Neural progenitor cell (in vitro differentiated cells): ENCODE data around the gene VAV3.

Experiments
- EZH2 ChIP-seq: fragments of 200-600 bp; sonication (generic); IDR thresholded peaks from 2 replicates; pipeline ENCODE4 v1.6.1; 2017; ENCODE audit warnings: antibody characterized with exemption, mild to moderate bottlenecking, moderate library complexity
- EZH2phosphoT487 ChIP-seq: fragments of 200-600 bp; sonication (generic); IDR thresholded peaks from 2 replicates; pipeline ENCODE4 v1.6.1; 2017; ENCODE audit warnings: antibody characterized with exemption
- TF ChIP-seq, protein P1 (sequence below): fragments of 200-600 bp; sonication (generic); IDR thresholded peaks from 2 replicates; pipeline ENCODE4 v1.5.1; 2017; ENCODE audit warnings: antibody characterized with exemption, mild to moderate bottlenecking

DNA sequence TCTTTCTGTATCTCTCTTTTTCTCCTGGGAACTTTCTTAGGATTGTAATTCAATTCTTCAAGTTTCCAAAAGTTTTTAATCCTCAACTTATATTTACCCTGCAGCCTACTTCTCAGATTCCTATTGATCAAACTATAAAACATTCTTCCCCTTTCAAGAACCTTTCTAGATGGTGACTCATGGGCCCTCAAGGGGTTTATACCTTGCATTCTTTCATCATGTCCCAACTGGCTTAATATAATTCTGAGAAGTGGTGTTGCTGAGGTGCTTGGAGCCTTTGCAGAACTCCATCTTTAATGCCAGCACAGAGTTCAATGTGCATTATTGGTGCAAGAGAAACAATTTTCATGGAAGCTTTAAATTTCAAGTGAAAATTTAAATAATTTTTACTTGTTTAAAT lies 273.4 kb downstream of the VAV3 start:
- TF ChIP-seq, protein P1, sequence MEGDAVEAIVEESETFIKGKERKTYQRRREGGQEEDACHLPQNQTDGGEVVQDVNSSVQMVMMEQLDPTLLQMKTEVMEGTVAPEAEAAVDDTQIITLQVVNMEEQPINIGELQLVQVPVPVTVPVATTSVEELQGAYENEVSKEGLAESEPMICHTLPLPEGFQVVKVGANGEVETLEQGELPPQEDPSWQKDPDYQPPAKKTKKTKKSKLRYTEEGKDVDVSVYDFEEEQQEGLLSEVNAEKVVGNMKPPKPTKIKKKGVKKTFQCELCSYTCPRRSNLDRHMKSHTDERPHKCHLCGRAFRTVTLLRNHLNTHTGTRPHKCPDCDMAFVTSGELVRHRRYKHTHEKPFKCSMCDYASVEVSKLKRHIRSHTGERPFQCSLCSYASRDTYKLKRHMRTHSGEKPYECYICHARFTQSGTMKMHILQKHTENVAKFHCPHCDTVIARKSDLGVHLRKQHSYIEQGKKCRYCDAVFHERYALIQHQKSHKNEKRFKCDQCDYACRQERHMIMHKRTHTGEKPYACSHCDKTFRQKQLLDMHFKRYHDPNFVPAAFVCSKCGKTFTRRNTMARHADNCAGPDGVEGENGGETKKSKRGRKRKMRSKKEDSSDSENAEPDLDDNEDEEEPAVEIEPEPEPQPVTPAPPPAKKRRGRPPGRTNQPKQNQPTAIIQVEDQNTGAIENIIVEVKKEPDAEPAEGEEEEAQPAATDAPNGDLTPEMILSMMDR, result no peak
- no peak for TF ChIP-seq EZH2
- TF ChIP-seq EZH2phosphoT487, result no peak
